AG10803 (cell line): ENCODE measurements around the gene LYPD4.

Experiments
- DNase-seq: peaks from one replicate; pipeline ENCODE4 v3.0.0; 2010; ENCODE audit warnings: low read depth
- H3K4me3 ChIP-seq: 2 replicates; pipeline ENCODE4 v1.5.1; 2011; ENCODE audit warnings: mild to moderate bottlenecking, low read length, control low read depth
- TF ChIP-seq, protein P1 (sequence below): conservative IDR thresholded peaks from 2 replicates; pipeline ENCODE4 v1.5.1; 2011; ENCODE audit warnings: mild to moderate bottlenecking, low read length, control low read depth, inconsistent platforms

Gene LYPD4

GRCh38 chr19:41872384-41872774 lies 27.9 kb upstream of the LYPD4 start:
- TF ChIP-seq, protein P1, sequence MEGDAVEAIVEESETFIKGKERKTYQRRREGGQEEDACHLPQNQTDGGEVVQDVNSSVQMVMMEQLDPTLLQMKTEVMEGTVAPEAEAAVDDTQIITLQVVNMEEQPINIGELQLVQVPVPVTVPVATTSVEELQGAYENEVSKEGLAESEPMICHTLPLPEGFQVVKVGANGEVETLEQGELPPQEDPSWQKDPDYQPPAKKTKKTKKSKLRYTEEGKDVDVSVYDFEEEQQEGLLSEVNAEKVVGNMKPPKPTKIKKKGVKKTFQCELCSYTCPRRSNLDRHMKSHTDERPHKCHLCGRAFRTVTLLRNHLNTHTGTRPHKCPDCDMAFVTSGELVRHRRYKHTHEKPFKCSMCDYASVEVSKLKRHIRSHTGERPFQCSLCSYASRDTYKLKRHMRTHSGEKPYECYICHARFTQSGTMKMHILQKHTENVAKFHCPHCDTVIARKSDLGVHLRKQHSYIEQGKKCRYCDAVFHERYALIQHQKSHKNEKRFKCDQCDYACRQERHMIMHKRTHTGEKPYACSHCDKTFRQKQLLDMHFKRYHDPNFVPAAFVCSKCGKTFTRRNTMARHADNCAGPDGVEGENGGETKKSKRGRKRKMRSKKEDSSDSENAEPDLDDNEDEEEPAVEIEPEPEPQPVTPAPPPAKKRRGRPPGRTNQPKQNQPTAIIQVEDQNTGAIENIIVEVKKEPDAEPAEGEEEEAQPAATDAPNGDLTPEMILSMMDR, result no peak
- no peak overlapping the region for H3K4me3 ChIP-seq
- DNase-seq, result no peak

DNA sequence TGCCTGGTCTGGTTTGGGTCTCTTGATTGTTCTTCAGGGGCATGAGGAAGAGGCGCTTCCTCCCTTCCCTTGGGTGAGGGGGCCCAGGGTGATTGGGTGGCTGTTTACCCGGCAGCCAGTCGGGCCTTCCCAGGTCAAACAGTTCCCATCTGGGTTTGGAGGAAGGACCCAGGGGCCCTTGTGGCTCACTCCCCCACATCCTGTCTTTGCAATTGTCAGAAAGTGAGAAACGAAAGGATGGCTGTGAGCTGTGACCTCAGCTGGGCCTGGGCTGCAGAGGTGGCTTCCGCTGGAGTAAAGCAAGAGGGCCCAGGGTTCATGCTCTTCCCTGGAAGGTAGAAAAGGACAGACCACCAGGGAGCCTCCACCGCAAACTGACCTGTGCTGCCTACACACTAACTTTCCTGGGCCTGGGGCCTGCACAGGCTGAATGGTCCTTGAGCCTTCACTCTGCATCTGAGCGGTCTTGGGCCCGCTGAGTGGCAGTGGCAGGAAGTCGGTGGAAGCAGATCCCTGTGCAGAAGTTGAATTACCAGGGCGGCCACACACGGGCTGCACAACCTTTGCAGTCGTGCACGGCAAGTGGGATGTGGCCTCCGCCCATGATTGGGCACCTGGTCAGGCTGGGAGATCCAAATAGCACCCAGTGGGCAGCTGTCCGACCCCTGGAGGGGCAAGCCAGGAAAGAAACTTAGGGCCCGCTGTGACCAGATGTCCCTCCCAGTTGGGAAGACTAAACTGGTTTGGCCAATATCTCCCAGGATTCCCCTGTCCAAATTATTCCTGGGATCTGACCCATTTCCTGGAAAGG lies 27.3 kb upstream of the LYPD4 start:
- H3K4me3 ChIP-seq, result no peak overlapping the region
- TF ChIP-seq, protein P1, result no peak
- no peak for DNase-seq

GRCh38 chr19:41870401-41870873 lies 26.0 kb upstream of the LYPD4 start:
- no peak overlapping the region for H3K4me3 ChIP-seq
- TF ChIP-seq, protein P1, result no peak
- peak; percentile 45 for DNase-seq

- TF ChIP-seq, protein P1, result no peak
- DNase-seq, result no peak
- H3K4me3 ChIP-seq, result no peak overlapping the region
Measured at GRCh38 chr19:41869374-41869955, 25.0 kb upstream of the LYPD4 start.

GRCh38 chr19:41868989-41869300 lies 24.5 kb upstream of the LYPD4 start:
- no peak overlapping the region for H3K4me3 ChIP-seq
- TF ChIP-seq, protein P1, result no peak
- no peak for DNase-seq

GRCh38 chr19:41868120-41868988 lies 23.9 kb upstream of the LYPD4 start:
- no peak overlapping the region for H3K4me3 ChIP-seq
- TF ChIP-seq, protein P1, result no peak
- no peak for DNase-seq
